GM19239 (cell line): ENCODE measurements around the gene SGK1.

Experiments
- DNase-seq: peaks from one replicate; pipeline ENCODE4 v3.0.0; 2011; ENCODE audit warnings: low spot score; ENCODE audit not compliant: insufficient read length
- FAIRE-seq: peaks from 2 replicates; lab custom pipeline; 2011; peaks lifted over from hg19 to GRCh38; lab: Jason Lieb, UNC

SGK1 gene

GRCh38 chr6:134317471-134318131 lies at the start of gene SGK1:
Gene SGK1, minus strand, starts transcription at chr6:134318112. Its CDS starts 652 bp downstream, at chr6:134317460.
- DNase-seq, result no peak
- no peak for FAIRE-seq

GRCh38 chr6:134363323-134364039 lies 45.6 kb upstream of the SGK1 start:
- no peak for FAIRE-seq
- DNase-seq, result no peak

- no peak for FAIRE-seq
- no peak for DNase-seq
Measured at GRCh38 chr6:134361011-134361410, 43.1 kb upstream of the SGK1 start.

- FAIRE-seq (no peak), DNase-seq (no peak)
Measured at GRCh38 chr6:134359302-134359701, 41.4 kb upstream of the SGK1 start.

DNA sequence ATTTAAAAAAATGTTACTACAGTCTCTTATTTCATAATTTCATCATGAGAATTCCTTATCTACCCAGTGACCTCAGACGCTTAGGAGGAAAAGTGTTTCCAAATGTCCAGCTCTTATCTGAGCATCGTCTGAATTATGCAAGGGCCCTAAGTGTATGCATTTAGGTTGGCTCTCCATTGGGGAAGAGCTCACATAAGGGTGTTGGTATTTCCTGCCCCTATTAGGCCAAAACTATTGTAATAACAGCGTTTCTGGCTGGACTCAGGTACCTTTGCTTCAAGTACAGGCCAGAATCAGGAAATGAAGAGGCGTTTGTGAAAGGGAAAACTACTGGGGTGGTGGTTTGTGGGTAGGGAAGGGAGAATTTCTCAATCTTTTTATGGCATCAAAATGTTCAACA lies 40.4 kb upstream of the SGK1 start:
- DNase-seq, result no peak
- FAIRE-seq, result no peak

- FAIRE-seq, result no peak
- no peak for DNase-seq
Measured at GRCh38 chr6:134357022-134357487, 39.1 kb upstream of the SGK1 start.

DNA sequence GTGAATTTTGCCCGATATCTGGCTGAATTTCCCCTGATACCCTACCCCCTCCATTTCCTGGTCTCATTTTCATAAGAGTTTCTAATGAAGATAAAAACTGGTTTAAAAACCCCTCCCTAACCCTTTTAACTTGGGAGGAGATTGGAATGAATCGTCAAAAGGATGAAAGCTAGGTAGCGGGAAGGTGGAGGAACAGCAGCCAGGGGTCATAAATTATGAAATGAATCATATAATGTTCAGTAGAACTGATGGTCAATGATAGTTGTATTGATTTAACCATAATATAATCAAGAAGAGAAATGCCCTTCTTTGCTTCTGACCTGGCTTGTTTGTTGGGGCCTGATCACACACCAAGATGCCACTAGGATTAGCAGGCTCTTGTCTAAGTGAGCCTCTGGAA lies 38.5 kb upstream of the SGK1 start:
- FAIRE-seq (no peak), DNase-seq (no peak)

GRCh38 chr6:134352786-134353480 lies 35.0 kb upstream of the SGK1 start:
- DNase-seq (no peak), FAIRE-seq (no peak)

DNA sequence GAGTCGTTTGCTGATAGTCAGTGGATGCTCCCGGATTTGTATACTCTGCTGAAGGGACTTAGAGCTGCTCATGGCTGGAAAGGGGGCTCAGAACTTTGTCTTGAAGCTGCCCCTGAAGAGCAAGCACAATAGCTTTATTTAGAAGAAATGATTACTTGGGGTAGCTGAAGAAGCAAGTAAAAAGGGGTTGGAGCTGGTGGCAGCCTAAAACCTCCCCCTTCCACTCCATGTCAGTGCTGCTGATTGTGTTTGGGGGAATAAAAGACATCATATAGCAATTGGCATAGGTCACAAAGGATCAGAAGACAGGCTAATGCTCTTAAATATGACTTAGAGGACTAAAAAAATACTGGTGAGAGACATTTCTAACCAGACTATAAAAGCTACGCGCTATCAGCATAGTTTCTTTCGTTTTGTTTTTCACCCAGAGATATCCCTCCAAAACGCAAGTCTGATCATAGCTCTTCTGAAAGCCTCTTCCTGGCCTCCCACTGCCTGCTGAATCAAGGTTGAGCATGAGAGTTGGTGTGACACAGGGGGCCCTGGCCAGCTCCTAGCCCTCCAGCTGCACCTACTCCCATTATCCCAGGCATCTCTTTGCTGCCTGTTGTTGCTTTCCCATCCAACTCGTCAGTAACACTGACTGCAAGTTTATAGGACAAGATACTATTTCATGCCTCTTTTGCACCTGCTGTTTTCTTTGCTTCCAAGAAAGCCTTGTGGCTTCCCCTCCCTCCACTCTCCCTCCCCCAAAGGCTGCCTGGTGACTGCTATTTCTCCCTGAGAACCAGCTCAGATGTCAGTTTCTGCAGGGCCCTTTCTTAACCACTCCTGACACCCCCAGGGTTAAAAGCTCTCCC lies 33.9 kb upstream of the SGK1 start:
- no peak for DNase-seq
- no peak for FAIRE-seq

GRCh38 chr6:134347885-134348805 lies 30.2 kb upstream of the SGK1 start:
- DNase-seq (no peak), FAIRE-seq (no peak)

GRCh38 chr6:134346932-134347545 lies 29.1 kb upstream of the SGK1 start:
- DNase-seq (no peak), FAIRE-seq (no peak)

GRCh38 chr6:134345789-134346188 lies 27.9 kb upstream of the SGK1 start:
- FAIRE-seq (no peak), DNase-seq (no peak)

- DNase-seq (no peak), FAIRE-seq (no peak)
Measured at GRCh38 chr6:134343066-134343465, 25.2 kb upstream of the SGK1 start.

- DNase-seq (no peak), FAIRE-seq (no peak)
Measured at GRCh38 chr6:134341999-134342567, 24.2 kb upstream of the SGK1 start.

- no peak for FAIRE-seq
- DNase-seq, result no peak
Measured at GRCh38 chr6:134340179-134340975, 22.5 kb upstream of the SGK1 start.

- FAIRE-seq (no peak), DNase-seq (no peak)
Measured at GRCh38 chr6:134339216-134339615, 21.3 kb upstream of the SGK1 start.

DNA sequence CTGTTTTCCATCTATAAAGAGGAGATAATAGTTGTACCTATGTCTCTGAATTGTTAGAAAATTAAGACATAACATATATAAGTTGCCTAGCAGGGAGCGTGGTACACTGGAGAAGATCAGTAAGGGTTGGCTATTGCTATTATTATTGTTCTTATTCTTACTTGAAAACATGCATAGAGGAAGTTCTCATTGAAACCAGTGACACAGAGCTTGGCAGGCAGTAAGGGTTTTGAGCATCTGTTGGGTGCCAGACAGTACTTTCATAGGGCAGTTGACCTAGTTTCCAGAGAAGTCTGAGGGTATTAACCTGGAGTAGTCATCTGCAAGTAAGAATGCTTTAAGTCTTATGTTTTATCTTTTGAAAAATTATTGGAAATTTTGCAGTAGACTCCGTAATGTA lies 13.3 kb upstream of the SGK1 start:
- FAIRE-seq (no peak), DNase-seq (no peak)

DNA sequence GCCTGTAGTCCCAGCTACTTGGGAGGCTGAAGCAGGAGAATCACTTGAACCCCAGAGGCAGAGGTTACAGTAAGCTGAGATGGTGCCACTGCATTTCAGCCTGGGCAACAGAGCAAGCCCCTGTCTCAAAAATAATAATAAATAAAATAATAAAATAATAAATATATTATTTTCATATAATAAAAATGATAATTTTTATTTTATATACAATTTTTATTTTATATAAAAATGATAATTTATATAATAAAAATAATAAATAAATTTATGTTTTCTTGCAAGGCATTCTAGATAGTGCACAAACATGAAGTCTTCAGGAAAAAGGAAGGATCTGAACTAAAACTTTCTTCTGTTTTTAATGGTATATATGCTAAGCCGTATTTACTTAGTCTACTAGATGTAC lies 12.6 kb upstream of the SGK1 start:
- DNase-seq (no peak), FAIRE-seq (no peak)
